ENCODE results near the gene ERICH6B. TPM values are rescaled to one million over a fixed set of nuclear protein-coding genes. Genes with fewer than 3 reads are reported as not detected.

The ERICH6B gene
- total RNA-seq, 2 experiments from 2014 or later: not detected

DNA sequence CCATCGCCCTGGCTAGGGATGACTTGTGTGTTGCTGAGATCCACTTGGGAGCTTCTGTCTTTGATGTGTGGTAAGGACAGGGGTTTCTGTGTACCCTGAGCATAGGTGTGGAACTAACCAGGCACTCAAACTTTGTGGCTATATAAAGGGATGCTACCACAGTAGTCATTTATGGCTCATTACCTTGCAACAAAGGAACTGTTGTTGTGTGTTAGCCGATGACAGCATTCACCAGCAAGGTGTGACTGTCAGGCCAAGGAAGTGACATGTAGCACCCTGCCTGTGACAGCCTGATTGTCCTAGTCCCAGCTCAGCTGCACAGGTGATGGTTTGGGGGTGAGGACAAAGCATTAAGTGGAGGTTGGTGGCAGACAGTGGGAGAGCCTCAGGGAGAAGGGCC, 77.2 kb downstream of the ERICH6B start:
- no peak for ATAC-seq
- Mint-ChIP-seq H3K36me3 (ENCODE audit: low read depth) (peaks cover 26% of the 10 kb centered on the region), H3K9me3 (ENCODE audit: insufficient read depth) (no peaks in the 10 kb centered on the region), H3K27ac (no peak overlapping the region), H3K4me3 (no peak overlapping the region), H3K4me1 (ENCODE audit: low read depth) (no peaks in the 10 kb centered on the region), H3K27me3 (ENCODE audit: low read depth) (no peaks in the 10 kb centered on the region)
- ChIA-PET POLR2A (no interaction called here), CTCF (interaction anchor here (1.1 kb wide), 1 partner anchor 22 kb away, joined by 3 read pairs; no protein-coding TSS in a partner anchor)
- DNase-seq: no peak

DNA sequence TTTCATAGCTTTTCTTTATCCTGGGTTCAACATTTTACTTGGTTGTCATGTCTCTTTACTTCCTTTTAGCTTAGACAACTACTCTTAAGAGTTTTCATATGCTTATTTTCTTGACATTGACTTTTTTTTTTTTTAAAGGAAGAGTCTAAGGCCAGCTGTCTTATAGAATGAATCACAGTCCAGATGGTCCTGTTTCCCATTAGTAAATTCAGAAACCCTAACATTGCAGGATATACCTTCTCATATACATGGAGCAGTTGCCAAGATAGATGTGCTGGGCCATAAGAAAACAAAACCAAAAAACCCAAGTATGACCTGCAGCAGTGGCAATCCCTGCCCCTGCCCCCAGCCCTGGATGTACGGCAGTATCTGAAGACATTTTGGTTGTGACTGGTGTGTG, 78.0 kb downstream of the ERICH6B start:
- POLR2A ChIA-PET: interaction anchor here (0.5 kb wide), 1 partner anchor 30 kb away, joined by 3 read pairs; no protein-coding TSS in a partner anchor
- H3K27ac Mint-ChIP-seq: no peak overlapping the region
- no peaks in the 10 kb centered on the region for H3K9me3 Mint-ChIP-seq (ENCODE audit: insufficient read depth)
- CTCF ChIA-PET: interaction anchor here (0.6 kb wide), 1 partner anchor 767 kb away, joined by 3 read pairs; no protein-coding TSS in a partner anchor
- H3K4me3 Mint-ChIP-seq: no peak overlapping the region
- no peak for ATAC-seq
- H3K36me3 Mint-ChIP-seq (ENCODE audit: low read depth): peaks cover 32% of the 10 kb centered on the region
- no peaks in the 10 kb centered on the region for H3K27me3 Mint-ChIP-seq (ENCODE audit: low read depth)
- no peaks in the 10 kb centered on the region for H3K4me1 Mint-ChIP-seq (ENCODE audit: low read depth)
- DNase-seq: no peak

- POLR2A ChIA-PET: no interaction called here
These were observed 79.3 kb downstream of the ERICH6B start for GRCh38 chr13:45536224-45536623.

DNA sequence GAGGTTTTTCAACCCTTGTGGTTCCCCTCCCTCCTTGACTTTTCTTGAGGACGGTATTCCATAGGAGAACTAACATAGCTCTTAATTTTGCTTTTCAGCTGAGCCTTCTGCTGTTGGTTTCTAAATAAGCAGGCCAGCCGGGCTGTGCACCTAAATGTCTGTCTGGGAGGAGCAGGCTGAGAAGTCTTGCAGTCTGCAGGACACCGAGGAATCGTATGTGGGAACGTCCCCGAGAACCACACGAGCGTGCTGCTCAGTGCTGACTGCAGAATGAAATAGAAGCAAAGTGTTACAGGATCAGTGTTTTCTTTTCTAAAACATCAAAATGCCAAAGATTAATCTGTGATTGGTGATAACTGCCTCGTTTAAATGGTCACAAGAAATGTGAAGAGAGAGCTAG, 80.9 kb downstream of the ERICH6B start:
- no peak for DNase-seq
- Mint-ChIP-seq H3K4me1 (ENCODE audit: low read depth) (no peaks in the 10 kb centered on the region), H3K27ac (no peak overlapping the region), H3K27me3 (ENCODE audit: low read depth) (no peaks in the 10 kb centered on the region), H3K36me3 (ENCODE audit: low read depth) (peaks cover 46% of the 10 kb centered on the region), H3K9me3 (ENCODE audit: insufficient read depth) (no peaks in the 10 kb centered on the region), H3K4me3 (no peak overlapping the region)
- CTCF ChIA-PET: no interaction called here
- POLR2A ChIA-PET: no interaction called here
- ATAC-seq: no peak

More at GRCh38 chr13:45536224-45536623, 79.3 kb downstream of the ERICH6B start:
- no peaks in the 10 kb centered on the region for H3K27me3 Mint-ChIP-seq (ENCODE audit: low read depth)
- CTCF ChIA-PET: interaction anchor here (1.3 kb wide), 1 partner anchor 35 kb away, joined by 3 read pairs; no protein-coding TSS in a partner anchor
- H3K4me3 Mint-ChIP-seq: no peak overlapping the region
- ATAC-seq: no peak
- no peaks in the 10 kb centered on the region for H3K9me3 Mint-ChIP-seq (ENCODE audit: insufficient read depth)
- no peaks in the 10 kb centered on the region for H3K4me1 Mint-ChIP-seq (ENCODE audit: low read depth)
- no peak overlapping the region for H3K27ac Mint-ChIP-seq
- DNase-seq: no peak
- peaks cover 36% of the 10 kb centered on the region for H3K36me3 Mint-ChIP-seq (ENCODE audit: low read depth)

DNA sequence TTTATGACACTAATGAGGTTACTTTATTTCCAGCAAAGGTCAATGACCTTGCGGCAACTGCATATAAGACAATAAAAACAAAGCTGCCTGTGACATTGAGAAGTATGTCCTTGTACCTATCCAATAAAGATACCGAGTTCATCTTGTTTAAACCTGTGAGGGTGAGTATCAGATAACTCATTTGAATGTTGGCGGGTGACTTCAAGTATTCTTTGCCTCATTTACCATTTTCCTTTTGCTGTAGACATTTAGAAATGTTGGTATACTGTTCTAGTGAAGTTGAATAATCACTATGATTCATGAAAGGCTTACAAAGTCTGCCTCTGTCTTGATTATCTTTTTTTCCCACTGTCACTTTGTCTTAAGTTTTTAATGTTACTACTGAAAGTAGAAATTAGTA, 85.8 kb downstream of the ERICH6B start:
- DNase-seq (no peak), ATAC-seq (no peak)
- ChIA-PET POLR2A (interaction anchor here (0.7 kb wide), 1 partner anchor 270 kb away, joined by 3 read pairs; no protein-coding TSS in a partner anchor), CTCF (interaction anchor here (1.0 kb wide), 2 partner anchors 18 to 27 kb away, joined by 3 read pairs; no protein-coding TSS in a partner anchor)
- H3K27me3 Mint-ChIP-seq (ENCODE audit: low read depth): no peaks in the 10 kb centered on the region
- no peak overlapping the region for H3K4me3 Mint-ChIP-seq
- H3K9me3 Mint-ChIP-seq (ENCODE audit: insufficient read depth): no peaks in the 10 kb centered on the region
- H3K4me1 Mint-ChIP-seq (ENCODE audit: low read depth): no peaks in the 10 kb centered on the region
- peaks cover 48% of the 10 kb centered on the region for H3K36me3 Mint-ChIP-seq (ENCODE audit: low read depth)
- H3K27ac Mint-ChIP-seq: no peak overlapping the region

GRCh38 chr13:45527699-45528462, 87.7 kb downstream of the ERICH6B start:
- H3K4me3 Mint-ChIP-seq: no peak overlapping the region
- H3K27ac Mint-ChIP-seq: no peak overlapping the region
- POLR2A ChIA-PET: no interaction called here
- DNase-seq (no peak), ATAC-seq (no peak)
- CTCF ChIA-PET: no interaction called here
- H3K36me3 Mint-ChIP-seq (ENCODE audit: low read depth): peaks cover 37% of the 10 kb centered on the region
- H3K4me1 Mint-ChIP-seq (ENCODE audit: low read depth): no peaks in the 10 kb centered on the region
- no peaks in the 10 kb centered on the region for H3K27me3 Mint-ChIP-seq (ENCODE audit: low read depth)
- no peaks in the 10 kb centered on the region for H3K9me3 Mint-ChIP-seq (ENCODE audit: insufficient read depth)

- CTCF ChIA-PET: no interaction called here
- Mint-ChIP-seq H3K27ac (no peak overlapping the region), H3K27me3 (ENCODE audit: low read depth) (no peaks in the 10 kb centered on the region), H3K4me1 (ENCODE audit: low read depth) (peaks cover 13% of the 10 kb centered on the region), H3K9me3 (ENCODE audit: insufficient read depth) (no peaks in the 10 kb centered on the region), H3K36me3 (ENCODE audit: low read depth) (peaks cover 57% of the 10 kb centered on the region), H3K4me3 (no peak overlapping the region)
- POLR2A ChIA-PET: no interaction called here
- no peak for DNase-seq
- no peak for ATAC-seq
These were observed 93.0 kb downstream of the ERICH6B start for GRCh38 chr13:45522571-45522970.

GRCh38 chr13:45521297-45521696, 94.2 kb downstream of the ERICH6B start:
- Mint-ChIP-seq H3K4me3 (no peak overlapping the region), H3K9me3 (ENCODE audit: insufficient read depth) (no peaks in the 10 kb centered on the region), H3K27ac (no peak overlapping the region), H3K4me1 (ENCODE audit: low read depth) (peaks cover 13% of the 10 kb centered on the region), H3K27me3 (ENCODE audit: low read depth) (no peaks in the 10 kb centered on the region), H3K36me3 (ENCODE audit: low read depth) (peaks cover 60% of the 10 kb centered on the region)
- POLR2A ChIA-PET: no interaction called here
- DNase-seq: no peak
- CTCF ChIA-PET: interaction anchor here (1.3 kb wide), 1 partner anchor 9 kb away, joined by 5 read pairs; no protein-coding TSS in a partner anchor
- ATAC-seq: no peak

- CTCF ChIA-PET: no interaction called here
- no peaks in the 10 kb centered on the region for H3K27me3 Mint-ChIP-seq (ENCODE audit: low read depth)
- peaks cover 59% of the 10 kb centered on the region for H3K36me3 Mint-ChIP-seq (ENCODE audit: low read depth)
- H3K9me3 Mint-ChIP-seq (ENCODE audit: insufficient read depth): no peaks in the 10 kb centered on the region
- no peak overlapping the region for H3K4me3 Mint-ChIP-seq
- peak overlapping the region; percentile 35 for H3K27ac Mint-ChIP-seq
- POLR2A ChIA-PET: interaction anchor here (0.6 kb wide), 1 partner anchor 304 kb away, joined by 3 read pairs; no protein-coding TSS in a partner anchor
- DNase-seq (no peak), ATAC-seq (no peak)
- peaks cover 13% of the 10 kb centered on the region for H3K4me1 Mint-ChIP-seq (ENCODE audit: low read depth)
These were observed 96.0 kb downstream of the ERICH6B start for GRCh38 chr13:45519493-45519892.

DNA sequence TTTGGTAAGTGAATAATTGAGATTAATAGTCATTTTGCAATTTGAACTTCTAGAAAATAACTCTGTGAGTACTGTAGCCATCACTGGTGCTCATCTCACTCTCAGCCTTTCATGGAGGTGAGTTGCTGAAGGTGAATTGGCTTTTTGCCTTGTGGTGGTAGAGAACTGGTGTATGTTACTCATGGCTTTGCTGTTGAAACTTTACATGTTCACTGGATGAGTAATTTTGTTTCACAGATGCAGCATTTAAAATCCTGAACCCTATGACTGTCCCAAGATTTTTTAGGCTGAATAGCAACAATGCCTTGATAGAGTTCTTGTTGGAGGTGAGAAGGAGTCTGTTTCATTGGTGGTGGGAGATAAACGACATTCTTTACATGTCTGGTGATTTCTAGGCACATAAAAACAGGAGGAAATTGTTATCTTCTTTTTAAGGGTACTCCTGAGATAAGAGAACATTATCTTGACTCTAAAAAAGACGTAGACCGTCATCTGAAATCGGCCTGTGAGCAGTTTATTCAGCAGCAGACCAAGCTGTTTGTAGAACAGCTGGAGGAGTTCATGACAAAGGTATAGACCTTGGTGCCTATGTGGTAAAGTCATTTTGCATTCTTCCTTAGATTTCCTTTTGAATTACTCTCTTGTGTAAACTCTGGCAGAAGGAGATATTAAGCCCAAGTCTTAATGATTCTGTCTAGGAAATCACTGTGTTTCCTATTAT, 96.9 kb downstream of the ERICH6B start:
- H3K4me3 Mint-ChIP-seq: no peak overlapping the region
- H3K27me3 Mint-ChIP-seq (ENCODE audit: low read depth): no peaks in the 10 kb centered on the region
- no peaks in the 10 kb centered on the region for H3K9me3 Mint-ChIP-seq (ENCODE audit: insufficient read depth)
- POLR2A ChIA-PET: interaction anchor here (0.6 kb wide), 1 partner anchor 305 kb away, joined by 3 read pairs; no protein-coding TSS in a partner anchor
- ATAC-seq (no peak), DNase-seq (no peak)
- CTCF ChIA-PET: no interaction called here
- peaks cover 59% of the 10 kb centered on the region for H3K36me3 Mint-ChIP-seq (ENCODE audit: low read depth)
- peaks cover 13% of the 10 kb centered on the region for H3K4me1 Mint-ChIP-seq (ENCODE audit: low read depth)
- no peak overlapping the region for H3K27ac Mint-ChIP-seq

DNA sequence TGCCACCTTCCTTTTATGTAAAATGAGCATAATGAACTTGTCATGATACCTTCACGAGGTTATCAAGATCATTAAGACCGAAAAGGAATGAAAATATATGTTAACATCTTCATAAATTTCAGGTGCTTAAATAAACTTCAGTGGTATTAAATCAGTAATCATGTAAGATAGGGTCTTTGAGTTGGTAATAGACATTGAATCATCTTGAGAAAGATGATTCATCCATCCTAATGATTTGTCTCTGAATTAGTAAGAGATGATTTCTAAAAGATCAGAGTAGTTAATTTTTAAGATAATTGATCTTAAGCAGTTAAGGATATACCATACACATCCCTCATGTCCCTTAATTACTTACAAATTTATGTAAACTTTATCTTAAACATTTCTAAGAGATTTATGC, 98.8 kb downstream of the ERICH6B start:
- no peaks in the 10 kb centered on the region for H3K27me3 Mint-ChIP-seq (ENCODE audit: low read depth)
- DNase-seq (no peak), ATAC-seq (no peak)
- no peak overlapping the region for H3K27ac Mint-ChIP-seq
- H3K4me3 Mint-ChIP-seq: no peak overlapping the region
- H3K9me3 Mint-ChIP-seq (ENCODE audit: insufficient read depth): no peaks in the 10 kb centered on the region
- H3K36me3 Mint-ChIP-seq (ENCODE audit: low read depth): peaks cover 56% of the 10 kb centered on the region
- POLR2A ChIA-PET: no interaction called here
- H3K4me1 Mint-ChIP-seq (ENCODE audit: low read depth): peaks cover 16% of the 10 kb centered on the region
- CTCF ChIA-PET: no interaction called here

- no peaks in the 10 kb centered on the region for H3K9me3 Mint-ChIP-seq (ENCODE audit: insufficient read depth)
- ChIA-PET CTCF (interaction anchor here (0.7 to 1.9 kb wide), 9 partner anchors 9 to 809 kb away, joined by 3 to 6 read pairs (median 4); partner anchors contain the start of gene COG3), POLR2A (no interaction called here)
- ATAC-seq: no peak
- H3K27me3 Mint-ChIP-seq (ENCODE audit: low read depth): no peaks in the 10 kb centered on the region
- DNase-seq: no peak
- peaks cover 52% of the 10 kb centered on the region for H3K36me3 Mint-ChIP-seq (ENCODE audit: low read depth)
- H3K4me3 Mint-ChIP-seq: no peak overlapping the region
- peak overlapping the region; percentile 52 for H3K27ac Mint-ChIP-seq
- peaks cover 5% of the 10 kb centered on the region for H3K4me1 Mint-ChIP-seq (ENCODE audit: low read depth)
These were observed 103.4 kb downstream of the ERICH6B start for GRCh38 chr13:45512098-45512496.

Data from activated CD8-positive, alpha-beta T cell treated with anti-CD3 and anti-CD28 coated beads, Interleukin-2, amount 10 ng/mL, durations not matched to agents 7 days and 5 days (primary cell).